K562 (cell line): Measurements from ENCODE around the gene CLIP2. TPM values are rescaled to one million over a fixed set of nuclear protein-coding genes. Genes with fewer than 3 reads are reported as not detected.

Experiments
- ATF3 ChIP-seq, 2 experiments: fragments of 450-650 bp in 1 of 2; sonication (generic) in 1 of 2; formaldehyde crosslinking in 1 of 2; IDR thresholded peaks in 1 of 2; conservative IDR thresholded peaks in 1 of 2; 2 replicates each; pipeline versions ENCODE4 v1.6.1 to v1.8.1; 2016 to 2023; ENCODE audit warnings: mild to moderate bottlenecking in 2 of 2, moderate library complexity in 2 of 2, inconsistent platforms in 1 of 2, missing genetic modification reagents in 1 of 2
- BMI1 ChIP-seq: fragments of 150-350 bp; IDR thresholded peaks from 2 replicates; pipeline ENCODE4 v1.6.1; 2014; ENCODE audit warnings: low read length
- CBX1 ChIP-seq: sonication (generic); IDR thresholded peaks from 2 replicates; pipeline ENCODE4 v1.6.1; 2016; ENCODE audit warnings: antibody characterized with exemption, low read depth, mild to moderate bottlenecking
- CTBP1 ChIP-seq: fragments of 450-650 bp; IDR thresholded peaks from 2 replicates; pipeline ENCODE4 v1.6.1; 2016; ENCODE audit warnings: borderline replicate concordance
- HDAC1 ChIP-seq, 2 experiments: fragments of 450-650 bp; IDR thresholded peaks; 2 replicates each; pipeline ENCODE4 v1.6.1; 2016 to 2017; ENCODE audit warnings: inconsistent platforms in 1 of 2, mild to moderate bottlenecking in 1 of 2, moderate library complexity in 1 of 2
- KAT2B ChIP-seq: IDR thresholded peaks from one replicate; pipeline ENCODE4 v1.6.1; 2012; ENCODE audit warnings: low read depth, mild to moderate bottlenecking, control low read depth, inconsistent platforms, low read length, moderate library complexity
- KAT7 ChIP-seq: sonication (generic); formaldehyde crosslinking; IDR thresholded peaks from 2 replicates; pipeline ENCODE4 v1.8.0; 2022; ENCODE audit warnings: missing genetic modification reagents, mild to moderate bottlenecking, borderline replicate concordance
- MCM5 ChIP-seq: fragments of 450-650 bp; IDR thresholded peaks from 2 replicates; pipeline ENCODE4 v1.6.1; 2016; ENCODE audit warnings: low read depth
- PBX2 ChIP-seq, 2 experiments: IDR thresholded peaks in 1 of 2; conservative IDR thresholded peaks in 1 of 2; 2 replicates each; pipeline ENCODE4 v1.6.1; 2016; ENCODE audit warnings: low read depth in 2 of 2, mild to moderate bottlenecking in 1 of 2, missing compliant biosample characterization in 1 of 2, missing genetic modification characterization in 1 of 2, moderate library complexity in 1 of 2
- PKNOX1 ChIP-seq: fragments of 450-650 bp; IDR thresholded peaks from 2 replicates; pipeline ENCODE4 v1.6.1; 2016
- PPARD ChIP-seq: fragments of 250-450 bp; sonication (Bioruptor Pico); IDR thresholded peaks from 2 replicates; pipeline ENCODE4 v1.8.0; 2022; ENCODE audit warnings: inconsistent platforms, mild to moderate bottlenecking, moderate library complexity
- SMARCA4 ChIP-seq: fragments of 450-650 bp; IDR thresholded peaks from 2 replicates; pipeline ENCODE4 v1.6.1; 2016
- THRA ChIP-seq: fragments of 450-650 bp; IDR thresholded peaks from 2 replicates; pipeline ENCODE4 v1.6.1; 2017; ENCODE audit warnings: mild to moderate bottlenecking, moderate library complexity
- TRIM25 ChIP-seq: fragments of 450-650 bp; IDR thresholded peaks from 2 replicates; pipeline ENCODE4 v1.7.0; 2016; ENCODE audit warnings: borderline replicate concordance
- ZNF280A ChIP-seq: fragments of 450-650 bp; IDR thresholded peaks from 2 replicates; pipeline ENCODE4 v1.6.1; 2018; ENCODE audit warnings: mild to moderate bottlenecking, low read depth; ENCODE audit not compliant: partially characterized antibody
- ZNF431 ChIP-seq: sonication (generic); formaldehyde crosslinking; IDR thresholded peaks from 2 replicates; pipeline ENCODE4 v1.8.0; 2022; ENCODE audit warnings: mild to moderate bottlenecking, missing genetic modification reagents
- ZNF785 ChIP-seq: fragments of 250-450 bp; sonication (Bioruptor Pico); IDR thresholded peaks from 2 replicates; pipeline ENCODE4 v1.4.0; 2020; ENCODE audit warnings: mild to moderate bottlenecking
- polyA plus RNA-seq, 8 experiments: library from polyadenylated mRNA; depleted of rRNA in 4 of 8; stranded (reverse) in 5 of 8; unstranded in 3 of 8; fragments of >200 nt; fragmentation: Nextera tagmentation in 2 of 8; fragmentation: Illumina TruSeq in 1 of 8; extraction: Ambion mirVana in 2 of 8; extraction: Trizol in 1 of 8; gene quantifications; 2 replicates each; pipeline versions ENCODE4 v1.2.1 to v1.2.3, GENCODE V29; 2011 to 2014; ENCODE audit warnings: inconsistent platforms in 1 of 8, missing spikeins in 1 of 8
- total RNA-seq, 7 experiments: library from RNA; depleted of rRNA in 6 of 7; stranded (reverse); fragments of >200 nt in 6 of 7; fragmentation: Illumina TruSeq in 2 of 7; extraction: Trizol in 2 of 7; gene quantifications; 2 replicates each; pipeline versions ENCODE4 v1.2.1 to v1.2.3, GENCODE V29; 2011 to 2021; ENCODE audit warnings: low replicate concordance in 1 of 7

CLIP2 gene
- total and polyA plus RNA-seq, 9 of the 15 experiments (the other 6 are each of a cell fraction or from before 2014, with no cell fraction given): 0.07 to 5.4 (median 2.1) TPM

GRCh38 chr7:74306730-74307469 is 17.7 kb downstream of the CLIP2 start (continued):
- TF ChIP-seq KAT7 (CRISPR knock-in tag) (peak; percentile 83; the same call in 1 of the 2 replicates), SMARCA4 (peak; percentile 73), KAT2B (no peak), ZNF431 (CRISPR knock-in tag) (peak; percentile 39; the same call in 1 of the 2 replicates), ZNF785 (no peak), BMI1 (no peak), TRIM25 (no peak), CBX1 (peak; percentile 94), ZNF280A (no peak), ATF3 (IDR thresholded peaks at IDR 0.05) (peak; percentile 68), ATF3 (CRISPR knock-in tag; conservative IDR thresholded peaks at IDR 0.05) (no peak), PKNOX1 (peak; percentile 67), MCM5 (no peak), PPARD (CRISPR knock-in tag) (no peak), CTBP1 (peak; percentile 63; the same call in 1 of the 2 replicates), PBX2 (CRISPR knock-in tag; IDR thresholded peaks at IDR 0.05; ENCODE audit: low read depth) (no peak), PBX2 (tag; conservative IDR thresholded peaks at IDR 0.05; ENCODE audit: low read depth) (0 out of 2 replicates have a peak, but pooled peaks have one; percentile 18), HDAC1 (IDR thresholded peaks at IDR 0.05) (peak; percentile 45 to 47; a peak in 3 of 4 replicates), THRA (no peak)
